Measurements from ENCODE around the gene ANKRD9. TPM values are rescaled to one million over a fixed set of nuclear protein-coding genes. Genes with fewer than 3 reads are reported as not detected.
A peak's percentile ranks its signal among the peaks of the same experiment; 100 is the strongest.

Gene ANKRD9
- total and polyA plus RNA-seq, 4 donors, result 4.4 to 21.3 (median 8.3) TPM

DNA sequence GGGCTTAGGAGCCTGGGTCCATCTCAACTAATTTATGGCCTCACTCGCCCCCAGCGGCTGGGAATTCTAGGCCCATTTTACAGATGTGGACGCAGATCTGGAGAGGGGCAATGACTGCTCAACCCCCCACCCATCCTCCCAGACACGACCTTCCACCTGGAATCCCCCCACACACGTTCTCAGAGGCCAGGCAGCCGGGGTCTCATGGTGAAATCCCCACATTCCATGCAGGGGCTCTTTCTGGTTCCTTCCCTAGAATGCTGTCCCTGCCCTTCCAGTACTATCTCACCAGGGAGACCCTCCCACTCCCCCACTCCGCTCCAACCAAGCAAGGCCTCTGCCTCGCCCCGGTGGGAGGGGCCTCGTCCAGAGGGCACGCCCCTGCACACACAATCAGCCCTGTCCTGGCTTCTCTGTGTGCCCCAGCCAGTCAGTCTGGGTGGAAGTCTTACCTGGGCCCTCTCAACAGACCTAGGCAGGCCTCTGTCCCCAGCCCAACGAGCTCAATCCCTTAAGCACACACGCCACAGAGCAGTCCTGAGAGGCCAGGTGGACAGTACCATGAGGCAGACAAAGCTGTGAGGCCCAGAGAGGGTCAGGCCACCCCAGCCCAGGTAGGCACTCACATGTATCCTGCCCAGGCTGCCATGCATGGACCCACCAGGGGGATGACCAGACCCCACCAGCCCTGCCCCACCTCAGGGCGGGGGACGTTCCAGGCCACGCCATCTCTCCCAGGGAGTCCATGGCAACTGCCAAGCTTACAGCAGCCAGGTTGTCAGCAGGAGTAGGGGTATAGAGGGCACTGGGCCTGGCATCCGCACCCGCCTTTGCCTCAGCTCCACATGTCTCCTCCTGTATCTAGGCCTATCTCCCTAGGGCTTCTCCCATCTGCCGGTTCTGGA, 1.3 kb upstream of the ANKRD9 start:
- TF ChIP-seq, protein P1, sequence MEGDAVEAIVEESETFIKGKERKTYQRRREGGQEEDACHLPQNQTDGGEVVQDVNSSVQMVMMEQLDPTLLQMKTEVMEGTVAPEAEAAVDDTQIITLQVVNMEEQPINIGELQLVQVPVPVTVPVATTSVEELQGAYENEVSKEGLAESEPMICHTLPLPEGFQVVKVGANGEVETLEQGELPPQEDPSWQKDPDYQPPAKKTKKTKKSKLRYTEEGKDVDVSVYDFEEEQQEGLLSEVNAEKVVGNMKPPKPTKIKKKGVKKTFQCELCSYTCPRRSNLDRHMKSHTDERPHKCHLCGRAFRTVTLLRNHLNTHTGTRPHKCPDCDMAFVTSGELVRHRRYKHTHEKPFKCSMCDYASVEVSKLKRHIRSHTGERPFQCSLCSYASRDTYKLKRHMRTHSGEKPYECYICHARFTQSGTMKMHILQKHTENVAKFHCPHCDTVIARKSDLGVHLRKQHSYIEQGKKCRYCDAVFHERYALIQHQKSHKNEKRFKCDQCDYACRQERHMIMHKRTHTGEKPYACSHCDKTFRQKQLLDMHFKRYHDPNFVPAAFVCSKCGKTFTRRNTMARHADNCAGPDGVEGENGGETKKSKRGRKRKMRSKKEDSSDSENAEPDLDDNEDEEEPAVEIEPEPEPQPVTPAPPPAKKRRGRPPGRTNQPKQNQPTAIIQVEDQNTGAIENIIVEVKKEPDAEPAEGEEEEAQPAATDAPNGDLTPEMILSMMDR (IDR thresholded peaks at IDR 0.05; ENCODE audit: control extremely low read depth, extremely low read depth), result no peak
- Histone ChIP-seq H3K4me3 (no peak overlapping the region), H3K9ac (ENCODE audit: insufficient read depth in 1 of 2, low read length in 2 of 2) (no peak overlapping the region), H3K9me3 (ENCODE audit: control insufficient read depth in 4 of 4, insufficient read depth in 3 of 4, low read length in 3 of 4) (no peaks in the 10 kb centered on the region), H3K4me1 (ENCODE audit: control insufficient read depth in 5 of 5, insufficient read depth in 5 of 5, low read length in 5 of 5) (peaks cover 0 to 13% (median 0%) of the 10 kb centered on the region in 5 donors), H3K36me3 (ENCODE audit: control insufficient read depth in 4 of 4, insufficient read depth in 4 of 4, low read length in 4 of 4) (peaks cover 0 to 13% (median 4%) of the 10 kb centered on the region in 4 donors), H3K27me3 (ENCODE audit: control insufficient read depth in 3 of 3, insufficient read depth in 3 of 3, low read length in 2 of 3) (no peaks in the 10 kb centered on the region), H3K27ac (ENCODE audit: low read depth in 1 of 2, low read length in 1 of 2) (peak overlapping the region in 1 of 2 donors; percentile 83)
- 57 to 68% methylated on average over 19 of the region's 19 CpGs for WGBS, 2 donors
- DNase-seq (peak; percentile 58 to 65 (median 65)), ATAC-seq (ENCODE audit: insufficient read depth, low FRiP score) (no peak)

GRCh38 chr14:102508774-102509745, 516 bp downstream of the ANKRD9 start:
- Histone ChIP-seq H3K4me3 (peak overlapping the region; percentile 49), H3K27me3 (ENCODE audit: control insufficient read depth in 3 of 3, insufficient read depth in 3 of 3, low read length in 2 of 3) (no peaks in the 10 kb centered on the region), H3K4me1 (ENCODE audit: control insufficient read depth in 5 of 5, insufficient read depth in 5 of 5, low read length in 5 of 5) (peaks cover 0 to 13% (median 4%) of the 10 kb centered on the region in 5 donors), H3K27ac (ENCODE audit: low read depth in 1 of 2, low read length in 1 of 2) (peak overlapping the region; percentile 87 to 89), H3K36me3 (ENCODE audit: control insufficient read depth in 4 of 4, insufficient read depth in 4 of 4, low read length in 4 of 4) (peaks cover 0 to 18% (median 4%) of the 10 kb centered on the region in 4 donors), H3K9me3 (ENCODE audit: control insufficient read depth in 4 of 4, insufficient read depth in 3 of 4, low read length in 3 of 4) (no peaks in the 10 kb centered on the region), H3K9ac (ENCODE audit: insufficient read depth in 1 of 2, low read length in 2 of 2) (peak overlapping the region in 1 of 2 donors; percentile 53)
- no peak for ATAC-seq (ENCODE audit: insufficient read depth, low FRiP score)
- 5 to 16% methylated on average over 55 to 110 of the region's 110 CpGs for WGBS, 2 donors
- TF ChIP-seq, protein P1 (IDR thresholded peaks at IDR 0.05; ENCODE audit: control extremely low read depth, extremely low read depth), result no peak
- DNase-seq, result peak in 2 of 3 donors; percentile 30 to 52

- WGBS, 2 donors, result 69 to 79% methylated on average over 14 of the region's 14 CpGs
- H3K36me3 ChIP-seq (ENCODE audit: control insufficient read depth in 4 of 4, insufficient read depth in 4 of 4, low read length in 4 of 4), result peaks cover 0 to 18% (median 4%) of the 10 kb centered on the region in 4 donors
- peaks cover 0 to 13% (median 4%) of the 10 kb centered on the region in 5 donors for H3K4me1 ChIP-seq (ENCODE audit: control insufficient read depth in 5 of 5, insufficient read depth in 5 of 5, low read length in 5 of 5)
- H3K27me3 ChIP-seq (ENCODE audit: control insufficient read depth in 3 of 3, insufficient read depth in 3 of 3, low read length in 2 of 3), result no peaks in the 10 kb centered on the region
- DNase-seq (no peak), ATAC-seq (ENCODE audit: insufficient read depth, low FRiP score) (no peak)
- no peak overlapping the region for H3K9ac ChIP-seq (ENCODE audit: insufficient read depth in 1 of 2, low read length in 2 of 2)
- H3K4me3 ChIP-seq, result peak overlapping the region; percentile 49
- no peaks in the 10 kb centered on the region for H3K9me3 ChIP-seq (ENCODE audit: control insufficient read depth in 4 of 4, insufficient read depth in 3 of 4, low read length in 3 of 4)
- TF ChIP-seq, protein P1 (IDR thresholded peaks at IDR 0.05; ENCODE audit: control extremely low read depth, extremely low read depth), result no peak
- H3K27ac ChIP-seq (ENCODE audit: low read depth in 1 of 2, low read length in 1 of 2), result peak overlapping the region; percentile 87 to 89
Observed at GRCh38 chr14:102508410-102508773, 1.2 kb downstream of the ANKRD9 start.
